Gastrocnemius medialis (tissue), 4 donors: Measurements from ENCODE around the gene CARMIL1. TPM values are rescaled to one million over a fixed set of nuclear protein-coding genes. Genes with fewer than 3 reads are reported as not detected.
A peak's percentile ranks its signal among the peaks of the same experiment; 100 is the strongest.

Experiments used
- ATAC-seq, 2 donors: fragments of 150-250 bp; one replicate each; pipeline ENCODE4 v1.9.1; 2016
- DNase-seq, 2 donors: peaks; one replicate each; pipeline ENCODE4 v3.0.0-alpha.2; 2019
- H3K27ac ChIP-seq, 4 donors: fragments of 200-600 bp; sonication (generic); 1 replicate in 1 of 4; 2 replicates in 3 of 4; pipeline ENCODE4 v1.5.1; 2016 to 2018; ENCODE audit warnings: mild to moderate bottlenecking in 2 of 4, moderate library complexity in 1 of 4
- H3K27me3 ChIP-seq, 3 donors: fragments of 200-600 bp; sonication (generic) in 2 of 3; 1 replicate in 1 of 3; 2 replicates in 2 of 3; pipeline versions ENCODE4 v1.5.1 to v1.6.0; 2016 to 2019; ENCODE audit warnings: mild to moderate bottlenecking in 1 of 3, moderate library complexity in 1 of 3
- H3K36me3 ChIP-seq, 2 donors: fragments of 200-600 bp; sonication (generic) in 1 of 2; one replicate each; pipeline ENCODE4 v1.5.1; 2017 to 2018
- H3K4me1 ChIP-seq, 2 donors: fragments of 200-600 bp; sonication (generic) in 1 of 2; one replicate each; pipeline ENCODE4 v1.5.1; 2016 to 2017; ENCODE audit warnings: mild to moderate bottlenecking in 2 of 2
- H3K4me3 ChIP-seq, 4 donors: fragments of 200-600 bp; sonication (generic) in 3 of 4; 1 replicate in 1 of 4; 2 replicates in 3 of 4; pipeline ENCODE4 v1.5.1; 2016 to 2019; ENCODE audit warnings: mild to moderate bottlenecking in 2 of 4
- H3K9me3 ChIP-seq, 3 donors: fragments of 200-600 bp; sonication (generic) in 2 of 3; 1 replicate in 1 of 3; 2 replicates in 2 of 3; pipeline ENCODE4 v1.5.1; 2016 to 2019
- POLR2A ChIP-seq, 2 donors: fragments of 450-650 bp; IDR thresholded peaks; one replicate each; pipeline ENCODE4 v1.6.1; 2017; ENCODE audit warnings: antibody characterized with exemption in 2 of 2, mild to moderate bottlenecking in 2 of 2, moderate library complexity in 2 of 2
- in situ Hi-C, 4 donors: fragments of 200-750 bp; cut with MboI; loops; one replicate each; pipeline versions ENCODE4 v1.15.0 to v1.8.0; 2017; ENCODE audit warnings: low sequenced_read_pairs in 4 of 4
- intact Hi-C: fragments of 100-400 bp; cut with DNase I; formaldehyde crosslinking; loops from one replicate; pipeline ENCODE4 v1.15.1; 2023; ENCODE audit warnings: low total_unique reads
- total RNA-seq, 4 donors: library from RNA; depleted of rRNA; stranded (reverse); fragments of >200 nt; gene quantifications; one replicate each; pipeline versions ENCODE4 v1.1.0 to v1.2.3, GENCODE V29; 2016
- TF ChIP-seq, protein P1 (sequence below), 5 experiments: fragments of 450-650 bp in 3 of 5; fragments of 200-600 bp in 2 of 5; sonication (generic) in 2 of 5; IDR thresholded peaks in 4 of 5; conservative IDR thresholded peaks in 1 of 5; 1 replicate in 4 of 5; 2 replicates in 1 of 5; pipeline ENCODE4 v1.5.1; 2016 to 2019; ENCODE audit warnings: antibody characterized with exemption in 5 of 5, mild to moderate bottlenecking in 3 of 5, moderate library complexity in 3 of 5

The CARMIL1 gene
- total RNA-seq, 4 donors from 2014 or later: 0.87 to 2.1 (median 1.7) TPM

DNA sequence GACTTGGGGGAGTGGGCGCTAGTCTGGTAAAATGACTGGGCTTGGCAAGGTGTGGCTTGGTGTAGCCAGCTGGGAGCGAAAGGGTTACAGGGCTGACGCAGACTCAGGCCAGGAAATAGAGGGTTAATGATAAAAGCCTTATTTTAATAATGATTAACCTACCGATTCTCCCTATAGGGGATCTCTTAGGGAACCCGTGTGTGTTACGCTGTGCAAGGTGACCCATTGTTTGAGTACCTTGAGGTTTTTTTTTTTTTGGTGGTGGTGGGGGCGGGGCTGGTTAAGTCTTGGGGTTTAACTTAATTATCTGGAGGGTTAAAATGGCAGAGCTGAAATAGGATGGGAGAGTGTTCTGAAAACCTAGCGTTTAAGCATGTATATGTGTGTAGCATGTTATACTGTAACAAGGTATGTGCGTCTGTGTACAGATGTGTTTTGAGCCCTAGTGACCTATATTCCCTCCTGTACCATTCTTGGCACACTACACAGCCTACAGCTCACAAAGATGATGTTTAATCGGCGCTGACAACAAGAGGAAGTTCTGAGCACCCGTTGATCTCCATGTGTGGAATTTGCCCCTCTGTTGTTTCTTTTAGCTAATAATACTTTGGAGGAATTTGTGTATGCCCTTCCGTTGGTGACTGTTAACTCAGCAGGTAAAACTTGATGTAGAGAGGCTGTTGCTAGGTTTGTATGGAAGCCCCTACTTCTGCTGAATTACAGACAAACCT, 1.3 kb downstream of the CARMIL1 start:
- DNase-seq (no peak), ATAC-seq (no peak)
- no peaks in the 10 kb centered on the region for H3K36me3 ChIP-seq
- TF ChIP-seq POLR2A (IDR thresholded peaks at IDR 0.05): no peak
- TF ChIP-seq, protein P1, sequence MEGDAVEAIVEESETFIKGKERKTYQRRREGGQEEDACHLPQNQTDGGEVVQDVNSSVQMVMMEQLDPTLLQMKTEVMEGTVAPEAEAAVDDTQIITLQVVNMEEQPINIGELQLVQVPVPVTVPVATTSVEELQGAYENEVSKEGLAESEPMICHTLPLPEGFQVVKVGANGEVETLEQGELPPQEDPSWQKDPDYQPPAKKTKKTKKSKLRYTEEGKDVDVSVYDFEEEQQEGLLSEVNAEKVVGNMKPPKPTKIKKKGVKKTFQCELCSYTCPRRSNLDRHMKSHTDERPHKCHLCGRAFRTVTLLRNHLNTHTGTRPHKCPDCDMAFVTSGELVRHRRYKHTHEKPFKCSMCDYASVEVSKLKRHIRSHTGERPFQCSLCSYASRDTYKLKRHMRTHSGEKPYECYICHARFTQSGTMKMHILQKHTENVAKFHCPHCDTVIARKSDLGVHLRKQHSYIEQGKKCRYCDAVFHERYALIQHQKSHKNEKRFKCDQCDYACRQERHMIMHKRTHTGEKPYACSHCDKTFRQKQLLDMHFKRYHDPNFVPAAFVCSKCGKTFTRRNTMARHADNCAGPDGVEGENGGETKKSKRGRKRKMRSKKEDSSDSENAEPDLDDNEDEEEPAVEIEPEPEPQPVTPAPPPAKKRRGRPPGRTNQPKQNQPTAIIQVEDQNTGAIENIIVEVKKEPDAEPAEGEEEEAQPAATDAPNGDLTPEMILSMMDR (IDR thresholded peaks at IDR 0.05 in 4 of 5, conservative IDR thresholded peaks at IDR 0.05 in 1 of 5): no peak
- H3K4me1 ChIP-seq: peaks cover 9 to 16% of the 10 kb centered on the region in 2 donors
- H3K4me3 ChIP-seq: peak overlapping the region; percentile 63 to 89 (median 68)
- H3K27ac ChIP-seq: peak overlapping the region in 2 of 4 donors; percentile 16 to 52
- intact Hi-C loops: no loop called here
- H3K9me3 ChIP-seq: no peaks in the 10 kb centered on the region
- in situ Hi-C loops: loop anchor here in 1 of 4 donors (5.0 kb wide), 1 partner anchor 207 kb away; no protein-coding TSS in a partner anchor
- peaks cover 3 to 32% (median 18%) of the 10 kb centered on the region in 3 donors for H3K27me3 ChIP-seq

DNA sequence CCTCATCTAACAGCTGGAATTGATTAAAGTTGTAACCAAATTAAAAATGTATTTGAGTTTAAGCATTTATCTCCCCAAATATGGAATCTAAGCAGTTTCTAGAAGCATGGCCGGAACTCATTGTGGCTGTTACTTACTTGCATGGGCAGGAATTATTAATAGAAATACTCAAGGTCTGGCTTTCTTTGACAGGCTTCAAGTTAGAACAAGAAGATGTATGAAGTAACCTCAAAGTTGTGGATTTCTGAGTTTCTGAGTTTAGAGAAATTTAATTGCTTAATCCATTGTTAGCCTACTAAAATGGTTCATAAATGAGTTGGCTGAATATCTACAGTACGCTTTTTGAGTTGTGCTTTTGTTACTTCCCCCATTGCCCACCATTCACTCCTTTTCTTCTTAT, 7.7 kb downstream of the CARMIL1 start:
- no peaks in the 10 kb centered on the region for H3K27me3 ChIP-seq
- no peaks in the 10 kb centered on the region for H3K9me3 ChIP-seq
- H3K36me3 ChIP-seq: no peaks in the 10 kb centered on the region
- no peaks in the 10 kb centered on the region for H3K4me1 ChIP-seq
- intact Hi-C loops: no loop called here
- in situ Hi-C loops: no loop called here
- TF ChIP-seq, protein P1 (IDR thresholded peaks at IDR 0.05 in 4 of 5, conservative IDR thresholded peaks at IDR 0.05 in 1 of 5): no peak
- TF ChIP-seq POLR2A (IDR thresholded peaks at IDR 0.05): no peak
- no peak overlapping the region for H3K4me3 ChIP-seq
- DNase-seq (no peak), ATAC-seq (no peak)
- no peak overlapping the region for H3K27ac ChIP-seq

DNA sequence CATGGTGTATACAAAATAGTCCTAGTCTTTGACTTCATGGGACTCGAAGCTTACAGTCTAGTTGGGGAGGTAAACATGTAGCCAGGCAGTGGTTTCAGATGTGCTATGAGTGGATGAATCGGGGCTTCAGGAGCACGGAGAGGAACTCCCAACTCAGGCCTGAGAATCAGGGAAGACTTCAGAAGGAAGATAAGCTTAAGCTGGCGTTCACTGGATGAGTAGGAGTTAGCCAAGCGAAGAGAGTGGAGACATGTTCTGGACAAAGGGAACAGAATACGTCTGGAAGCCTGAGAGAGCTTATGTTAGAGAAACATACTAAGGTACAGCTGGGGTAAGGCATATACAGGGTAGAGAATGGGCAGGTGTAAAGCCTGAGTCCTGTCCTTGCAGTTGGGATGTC, 8.8 kb downstream of the CARMIL1 start:
- Histone ChIP-seq H3K4me3 (no peak overlapping the region), H3K9me3 (no peaks in the 10 kb centered on the region), H3K27ac (no peak overlapping the region), H3K36me3 (no peaks in the 10 kb centered on the region), H3K27me3 (no peaks in the 10 kb centered on the region), H3K4me1 (no peaks in the 10 kb centered on the region)
- in situ Hi-C loops: no loop called here
- ATAC-seq (no peak), DNase-seq (no peak)
- intact Hi-C loops: no loop called here
- TF ChIP-seq, protein P1 (IDR thresholded peaks at IDR 0.05 in 4 of 5, conservative IDR thresholded peaks at IDR 0.05 in 1 of 5): no peak
- no peak for TF ChIP-seq POLR2A (IDR thresholded peaks at IDR 0.05)

DNA sequence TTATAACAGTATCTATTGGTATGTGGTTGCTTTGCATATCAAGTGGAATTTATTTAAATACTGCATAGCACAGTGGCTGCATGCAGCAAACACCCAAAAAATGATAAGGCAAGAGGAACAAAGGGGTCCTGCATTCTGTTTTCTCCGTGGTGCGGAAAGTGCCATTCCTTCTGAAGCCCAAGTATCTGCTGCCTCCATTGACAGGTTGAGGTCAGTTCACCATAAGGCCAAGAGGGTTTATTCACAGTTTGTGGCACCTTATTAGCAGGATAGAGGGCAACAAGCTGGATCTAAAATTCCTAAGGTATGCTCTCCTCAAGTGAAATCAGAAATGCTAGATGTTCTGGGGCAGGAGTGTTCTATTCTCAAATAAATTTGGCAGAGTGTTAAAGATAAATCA, 9.3 kb downstream of the CARMIL1 start:
- no peak for ATAC-seq
- no peaks in the 10 kb centered on the region for H3K9me3 ChIP-seq
- H3K4me3 ChIP-seq: no peak overlapping the region
- no peaks in the 10 kb centered on the region for H3K36me3 ChIP-seq
- H3K27ac ChIP-seq: no peak overlapping the region
- intact Hi-C loops (no loop called here), in situ Hi-C loops (no loop called here)
- DNase-seq: no peak
- TF ChIP-seq POLR2A (IDR thresholded peaks at IDR 0.05): no peak
- TF ChIP-seq, protein P1 (IDR thresholded peaks at IDR 0.05 in 4 of 5, conservative IDR thresholded peaks at IDR 0.05 in 1 of 5): no peak
- no peaks in the 10 kb centered on the region for H3K27me3 ChIP-seq
- no peaks in the 10 kb centered on the region for H3K4me1 ChIP-seq
